ENCODE measurements around the gene IVNS1ABP.
"Not testable (repeated sequence)": the region's sequence is repeated elsewhere in the genome, so short reads cannot be mapped to it uniquely, and the experiment has no call there.

The IVNS1ABP gene

GRCh38 chr1:185328255-185328654 lies 11.2 kb upstream of the IVNS1ABP start:
- DNase-seq, result no peak

GRCh38 chr1:185325413-185325812 lies 8.4 kb upstream of the IVNS1ABP start:
- DNase-seq, result no peak

GRCh38 chr1:185324118-185324517 lies 7.1 kb upstream of the IVNS1ABP start:
- DNase-seq, result no peak

GRCh38 chr1:185322636-185323035 lies 5.6 kb upstream of the IVNS1ABP start:
- no peak for DNase-seq

- DNase-seq, result not testable (repeated sequence)
These were observed 4.7 kb upstream of the IVNS1ABP start for GRCh38 chr1:185321653-185322221.

GRCh38 chr1:185321104-185321503 lies 4.1 kb upstream of the IVNS1ABP start:
- DNase-seq, result not testable (repeated sequence)

GRCh38 chr1:185319139-185319475 lies 2.1 kb upstream of the IVNS1ABP start:
- no peak for DNase-seq

- DNase-seq, result no peak
These were observed 1.5 kb upstream of the IVNS1ABP start for GRCh38 chr1:185318431-185319138.

- DNase-seq, result no peak
These were observed 855 bp upstream of the IVNS1ABP start for GRCh38 chr1:185317886-185318310.

GRCh38 chr1:185316163-185317033 lies 645 bp downstream of the IVNS1ABP start:
- DNase-seq, result peak; percentile 97

GRCh38 chr1:185315445-185316071 lies 1.5 kb downstream of the IVNS1ABP start:
- DNase-seq, result no peak

GRCh38 chr1:185314411-185314810 lies 2.6 kb downstream of the IVNS1ABP start:
- DNase-seq, result no peak

GRCh38 chr1:185312361-185313138 lies 4.5 kb downstream of the IVNS1ABP start:
- no peak for DNase-seq

- no peak for DNase-seq
These were observed 5.3 kb downstream of the IVNS1ABP start for GRCh38 chr1:185311589-185312225.

GRCh38 chr1:185309566-185309965 lies 7.5 kb downstream of the IVNS1ABP start:
- DNase-seq, result no peak

- no peak for DNase-seq
These were observed 8.9 kb downstream of the IVNS1ABP start for GRCh38 chr1:185308126-185308525.

GRCh38 chr1:185305419-185305818 lies 11.6 kb downstream of the IVNS1ABP start:
- no peak for DNase-seq

- no peak for DNase-seq
These were observed 16.9 kb downstream of the IVNS1ABP start for GRCh38 chr1:185300152-185300551.

GRCh38 chr1:185297982-185298381 lies 19.1 kb downstream of the IVNS1ABP start:
- DNase-seq, result no peak

GRCh38 chr1:185295091-185295490 lies 22.0 kb downstream of the IVNS1ABP start:
- DNase-seq, result no peak

- no peak for DNase-seq
These were observed 23.0 kb downstream of the IVNS1ABP start for GRCh38 chr1:185293967-185294542.

- DNase-seq, result no peak
These were observed 24.8 kb downstream of the IVNS1ABP start for GRCh38 chr1:185292237-185292636.
